Ovary (tissue), 9 donors: ENCODE results near the gene SKAP2. TPM values are rescaled to one million over a fixed set of nuclear protein-coding genes. Genes with fewer than 3 reads are reported as not detected.

ENCODE experiments used
- DNase-seq, 5 donors: peaks; one replicate each; pipeline ENCODE4 v3.0.0-alpha.2; 2019 to 2020
- H3K27ac ChIP-seq, 2 donors: fragments of 200-600 bp; one replicate each; pipeline versions ENCODE4 v1.5.1 to v1.8.0; 2019 to 2022
- H3K27me3 ChIP-seq: fragments of 200-600 bp; one replicate; pipeline ENCODE4 v1.8.0; 2022
- H3K36me3 ChIP-seq: fragments of 200-600 bp; sonication (generic); one replicate; pipeline ENCODE4 v1.5.1; 2019
- H3K4me1 ChIP-seq: one replicate; pipeline ENCODE4 v1.8.1; 2013; ENCODE audit warnings: mild to moderate bottlenecking, moderate library complexity; ENCODE audit not compliant: insufficient read depth
- H3K4me3 ChIP-seq: fragments of 200-600 bp; sonication (generic); one replicate; pipeline ENCODE4 v1.5.1; 2017
- H3K9me3 ChIP-seq, 2 donors: fragments of 200-600 bp in 1 of 2; sonication (generic) in 1 of 2; one replicate each; pipeline versions ENCODE4 v1.5.1 to v1.8.1; 2013 to 2019; ENCODE audit warnings: mild to moderate bottlenecking in 1 of 2, moderate library complexity in 1 of 2
- CTCF ChIP-seq, 3 donors: fragments of 450-650 bp in 2 of 3; fragments of 200-600 bp in 1 of 3; IDR thresholded peaks; one replicate each; pipeline versions ENCODE4 v1.5.1 to v1.8.0; 2016 to 2022; ENCODE audit warnings: antibody characterized with exemption in 3 of 3, mild to moderate bottlenecking in 1 of 3
- EP300 ChIP-seq: sonication (generic); formaldehyde crosslinking; IDR thresholded peaks from one replicate; pipeline ENCODE4 v1.6.1; 2017; ENCODE audit warnings: antibody characterized with exemption
- POLR2A ChIP-seq: fragments of 450-650 bp; IDR thresholded peaks from one replicate; pipeline ENCODE4 v1.6.1; 2017; ENCODE audit warnings: antibody characterized with exemption, mild to moderate bottlenecking, moderate library complexity
- WGBS, 3 donors: extraction: QIAGEN DNeasy Blood & Tissue Kit in 1 of 3; methylation state at CpG; one replicate each; pipeline versions ENCODE4 v1.1.5 to v1.1.7; 2013 to 2017; 5-methylcytosine and 5-hydroxymethylcytosine counted together
- intact Hi-C, 4 donors: fragments of 100-400 bp; cut with DNase I; formaldehyde crosslinking; loops; one replicate each; pipeline versions ENCODE4 v1.11.0 to v1.15.1; 2022 to 2023
- polyA plus RNA-seq, 2 donors: library from polyadenylated mRNA; stranded (reverse); fragments of 200-250 nt in 1 of 2; fragments of 350-450 nt in 1 of 2; fragmentation: Illumina TruSeq in 1 of 2; extraction: RNeasy Lipid Tissue Mini Kit (QIAGEN cat#74804) in 1 of 2; gene quantifications; one replicate each; pipeline ENCODE4 v1.2.3, GENCODE V29; 2013 to 2014
- total RNA-seq, 7 donors: library from RNA; depleted of rRNA in 2 of 7; stranded (reverse); fragments of >200 nt in 2 of 7; fragmentation: NEBNext Ultra II Directional in 3 of 7; extraction: Animal tissue kit (Norgen Biotek cat#: 25700) in 3 of 7; gene quantifications; one replicate each; pipeline versions ENCODE4 v1.1.0 to v1.2.4, GENCODE V29; 2016 to 2023
- donor health status: DM: no; HTN: no; CAD: no; lungs with moderate emphysema.
- donor health status: DM: no; HTN: no; CAD: no.
- donor health status: Bipolar disorder and iron deficiency.
- donor health status: DM: yes; HTN: yes; CAD: no.
- donor health status: DM: no; HTN: no; CAD: no.
- donor health status: DM: yes; HTN: yes; CAD: no.

SKAP2 gene
- total and polyA plus RNA-seq, 9 donors = 8.6 to 40.8 (median 20.0) TPM

GRCh38 chr7:26891400-26892350 is 27.3 kb upstream of the SKAP2 start:
- no peak overlapping the region for H3K4me3 ChIP-seq
- 56 to 69% (median 57%) methylated on average over 3 of the region's 3 CpGs for WGBS, 3 donors
- no peak for DNase-seq
- TF ChIP-seq EP300 (no peak), CTCF (IDR thresholded peaks at IDR 0.05) (no peak), POLR2A (no peak)
- no peaks in the 10 kb centered on the region for H3K9me3 ChIP-seq
- no peaks in the 10 kb centered on the region for H3K4me1 ChIP-seq
- no peaks in the 10 kb centered on the region for H3K27me3 ChIP-seq
- intact Hi-C loops = no loop called here
- no peak overlapping the region for H3K27ac ChIP-seq
- no peaks in the 10 kb centered on the region for H3K36me3 ChIP-seq

GRCh38 chr7:26880852-26881251 is 16.5 kb upstream of the SKAP2 start:
- Histone ChIP-seq H3K4me1 (no peaks in the 10 kb centered on the region), H3K9me3 (no peaks in the 10 kb centered on the region), H3K27me3 (no peaks in the 10 kb centered on the region), H3K27ac (no peak overlapping the region), H3K4me3 (no peak overlapping the region), H3K36me3 (no peaks in the 10 kb centered on the region)
- DNase-seq = no peak
- intact Hi-C loops = no loop called here
- TF ChIP-seq CTCF (IDR thresholded peaks at IDR 0.05) (no peak), EP300 (no peak)
- WGBS, 3 donors = 60 to 65% (median 60%) methylated on average over 2 of the region's 2 CpGs

GRCh38 chr7:26879671-26880070 is 15.3 kb upstream of the SKAP2 start:
- Histone ChIP-seq H3K36me3 (no peaks in the 10 kb centered on the region), H3K4me1 (no peaks in the 10 kb centered on the region), H3K4me3 (no peak overlapping the region), H3K9me3 (no peaks in the 10 kb centered on the region), H3K27me3 (no peaks in the 10 kb centered on the region), H3K27ac (no peak overlapping the region)
- DNase-seq = no peak
- TF ChIP-seq EP300 (no peak), CTCF (IDR thresholded peaks at IDR 0.05) (no peak), POLR2A (no peak)
- intact Hi-C loops = no loop called here
- 87 to 92% (median 89%) methylated on average over 1 of the region's 1 CpG for WGBS, 3 donors

GRCh38 chr7:26868841-26869495 is 4.6 kb upstream of the SKAP2 start:
- intact Hi-C loops = no loop called here
- no peak for TF ChIP-seq CTCF (IDR thresholded peaks at IDR 0.05)
- TF ChIP-seq EP300 = no peak
- whole genome bisulfite sequencing, 3 donors = 81 to 88% (median 82%) methylated on average over 7 of the region's 7 CpGs
- H3K9me3 ChIP-seq = peaks cover 0 to 4% of the 10 kb centered on the region in 2 donors
- no peak overlapping the region for H3K27ac ChIP-seq
- no peaks in the 10 kb centered on the region for H3K27me3 ChIP-seq
- H3K36me3 ChIP-seq = no peaks in the 10 kb centered on the region
- no peak overlapping the region for H3K4me3 ChIP-seq
- DNase-seq = no peak
- no peaks in the 10 kb centered on the region for H3K4me1 ChIP-seq
